ENCODE measurements around the gene MTG2.
A peak's percentile ranks its signal among the peaks of the same experiment; 100 is the strongest.

Gene MTG2

GRCh38 chr20:62182469-62183425 lies at the start of gene MTG2:
MTG2 (plus strand) TSS chr20:62183028; CDS start chr20:62193421, 10,393 bp downstream.
- DNase-seq, result peak; percentile 93 to 97

GRCh38 chr20:62133051-62133845 lies 49.6 kb upstream of the MTG2 start:
- no peak for DNase-seq

- DNase-seq, result no peak
Measured at GRCh38 chr20:62133864-62134263, 49.0 kb upstream of the MTG2 start.

GRCh38 chr20:62134735-62135231 lies 48.0 kb upstream of the MTG2 start:
- no peak for DNase-seq

GRCh38 chr20:62135573-62136266 lies 47.1 kb upstream of the MTG2 start:
- DNase-seq, result no peak

GRCh38 chr20:62136283-62137091 lies 46.3 kb upstream of the MTG2 start:
- DNase-seq, result peak; percentile 34 to 54

GRCh38 chr20:62137092-62137384 lies 45.8 kb upstream of the MTG2 start:
- no peak for DNase-seq

- DNase-seq, result no peak
Measured at GRCh38 chr20:62137478-62138203, 45.2 kb upstream of the MTG2 start.

- no peak for DNase-seq
Measured at GRCh38 chr20:62138204-62138543, 44.7 kb upstream of the MTG2 start.

GRCh38 chr20:62138912-62139311 lies 43.9 kb upstream of the MTG2 start:
- DNase-seq, result no peak

- no peak for DNase-seq
Measured at GRCh38 chr20:62139636-62140035, 43.2 kb upstream of the MTG2 start.

GRCh38 chr20:62141043-62141396 lies 41.8 kb upstream of the MTG2 start:
- no peak for DNase-seq

GRCh38 chr20:62141397-62142251 lies 41.2 kb upstream of the MTG2 start:
- DNase-seq, result no peak

GRCh38 chr20:62142252-62143080 lies 40.4 kb upstream of the MTG2 start:
- DNase-seq, result no peak

GRCh38 chr20:62143081-62143956 lies 39.5 kb upstream of the MTG2 start, which contains the start of the genes PSMA7 and SS18L1:
PSMA7 (minus strand) TSS chr20:62143394; CDS start chr20:62143303, 91 bp downstream.
SS18L1 (plus strand) TSS chr20:62143769; CDS start chr20:62143821, 52 bp downstream.
- DNase-seq, result peak; percentile 89 to 90

- peak in 1 of 2 experiments; percentile 61 for DNase-seq
Measured at GRCh38 chr20:62143957-62144825, 38.6 kb upstream of the MTG2 start.

- DNase-seq, result no peak
Measured at GRCh38 chr20:62145688-62146018, 37.2 kb upstream of the MTG2 start.

All from NCI-H2081 (cell line).